ENCODE data around the gene CD63. TPM values are rescaled to one million over a fixed set of nuclear protein-coding genes. Genes with fewer than 3 reads are reported as not detected.

The CD63 gene
- total and polyA plus RNA-seq, 2 of the 13 experiments (the other 11 are each of a cell fraction or from before 2014, with no cell fraction given), result 234 to 277 TPM

DNA sequence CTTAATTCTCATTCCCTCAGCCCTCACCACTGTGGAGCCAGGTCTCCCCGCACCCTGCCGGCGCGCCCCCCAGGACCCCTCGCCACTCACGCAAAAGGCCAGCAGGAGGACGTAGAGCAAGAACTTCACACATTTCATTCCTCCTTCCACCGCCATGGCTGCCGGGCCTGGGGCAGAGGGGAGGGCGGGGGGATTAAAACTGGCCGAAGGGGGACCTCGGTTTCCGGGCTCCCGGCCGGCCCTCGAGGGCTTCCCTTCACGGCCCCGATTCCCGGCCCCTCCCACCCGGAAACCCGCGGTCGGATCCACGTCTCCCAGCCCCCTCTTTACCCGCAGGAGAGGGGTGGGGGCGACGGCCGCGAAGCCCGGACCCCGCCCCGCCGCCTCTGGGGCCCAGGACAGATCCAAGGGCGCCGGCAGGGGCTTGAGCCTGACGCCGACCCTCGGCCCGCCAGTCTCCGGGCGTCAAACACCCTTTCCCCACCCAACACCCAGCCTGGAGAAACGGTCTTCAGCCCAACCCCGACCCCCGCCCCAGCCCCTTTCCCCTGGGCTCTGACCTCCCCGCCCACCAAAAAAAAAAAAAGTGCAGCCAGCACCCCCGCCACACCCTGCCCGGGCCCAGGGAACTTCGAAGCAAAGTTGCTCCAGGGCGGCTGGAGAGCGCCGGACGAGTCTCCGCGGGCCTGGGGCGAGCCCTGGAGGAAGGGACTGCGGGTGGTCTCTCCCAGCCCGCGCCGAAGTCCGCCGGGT, 447 bp downstream of the CD63 start (continued):
- TF ChIP-seq AHDC1 (CRISPR knock-in tag; IDR thresholded peaks at IDR 0.05; ENCODE audit: borderline replicate concordance), result 0 out of 2 replicates have a peak, but pooled peaks have one; percentile 16
- TF ChIP-seq ZNF674 (CRISPR knock-in tag; IDR thresholded peaks at IDR 0.05; ENCODE audit: low read depth), result peak; percentile 6; the same call in 1 of the 2 replicates
- no peak for TF ChIP-seq HNF1B (CRISPR knock-in tag; IDR thresholded peaks at IDR 0.05)
- TF ChIP-seq HMG20B (CRISPR knock-in tag; conservative IDR thresholded peaks at IDR 0.05), result no peak
- TF ChIP-seq, protein P1, sequence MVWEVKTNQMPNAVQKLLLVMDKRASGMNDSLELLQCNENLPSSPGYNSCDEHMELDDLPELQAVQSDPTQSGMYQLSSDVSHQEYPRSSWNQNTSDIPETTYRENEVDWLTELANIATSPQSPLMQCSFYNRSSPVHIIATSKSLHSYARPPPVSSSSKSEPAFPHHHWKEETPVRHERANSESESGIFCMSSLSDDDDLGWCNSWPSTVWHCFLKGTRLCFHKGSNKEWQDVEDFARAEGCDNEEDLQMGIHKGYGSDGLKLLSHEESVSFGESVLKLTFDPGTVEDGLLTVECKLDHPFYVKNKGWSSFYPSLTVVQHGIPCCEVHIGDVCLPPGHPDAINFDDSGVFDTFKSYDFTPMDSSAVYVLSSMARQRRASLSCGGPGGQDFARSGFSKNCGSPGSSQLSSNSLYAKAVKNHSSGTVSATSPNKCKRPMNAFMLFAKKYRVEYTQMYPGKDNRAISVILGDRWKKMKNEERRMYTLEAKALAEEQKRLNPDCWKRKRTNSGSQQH (CRISPR knock-in tag; IDR thresholded peaks at IDR 0.05; ENCODE audit: low read depth), result no peak
- TF ChIP-seq ZNF703 (CRISPR knock-in tag; IDR thresholded peaks at IDR 0.05; ENCODE audit: borderline replicate concordance), result no peak
- no peak for TF ChIP-seq ZNF547 (CRISPR knock-in tag; IDR thresholded peaks at IDR 0.05)
- TF ChIP-seq ZNF275 (CRISPR knock-in tag; IDR thresholded peaks at IDR 0.05; ENCODE audit: borderline replicate concordance), result no peak
- no peak for TF ChIP-seq RCOR2 (CRISPR knock-in tag; IDR thresholded peaks at IDR 0.05)
- TF ChIP-seq, protein P2, sequence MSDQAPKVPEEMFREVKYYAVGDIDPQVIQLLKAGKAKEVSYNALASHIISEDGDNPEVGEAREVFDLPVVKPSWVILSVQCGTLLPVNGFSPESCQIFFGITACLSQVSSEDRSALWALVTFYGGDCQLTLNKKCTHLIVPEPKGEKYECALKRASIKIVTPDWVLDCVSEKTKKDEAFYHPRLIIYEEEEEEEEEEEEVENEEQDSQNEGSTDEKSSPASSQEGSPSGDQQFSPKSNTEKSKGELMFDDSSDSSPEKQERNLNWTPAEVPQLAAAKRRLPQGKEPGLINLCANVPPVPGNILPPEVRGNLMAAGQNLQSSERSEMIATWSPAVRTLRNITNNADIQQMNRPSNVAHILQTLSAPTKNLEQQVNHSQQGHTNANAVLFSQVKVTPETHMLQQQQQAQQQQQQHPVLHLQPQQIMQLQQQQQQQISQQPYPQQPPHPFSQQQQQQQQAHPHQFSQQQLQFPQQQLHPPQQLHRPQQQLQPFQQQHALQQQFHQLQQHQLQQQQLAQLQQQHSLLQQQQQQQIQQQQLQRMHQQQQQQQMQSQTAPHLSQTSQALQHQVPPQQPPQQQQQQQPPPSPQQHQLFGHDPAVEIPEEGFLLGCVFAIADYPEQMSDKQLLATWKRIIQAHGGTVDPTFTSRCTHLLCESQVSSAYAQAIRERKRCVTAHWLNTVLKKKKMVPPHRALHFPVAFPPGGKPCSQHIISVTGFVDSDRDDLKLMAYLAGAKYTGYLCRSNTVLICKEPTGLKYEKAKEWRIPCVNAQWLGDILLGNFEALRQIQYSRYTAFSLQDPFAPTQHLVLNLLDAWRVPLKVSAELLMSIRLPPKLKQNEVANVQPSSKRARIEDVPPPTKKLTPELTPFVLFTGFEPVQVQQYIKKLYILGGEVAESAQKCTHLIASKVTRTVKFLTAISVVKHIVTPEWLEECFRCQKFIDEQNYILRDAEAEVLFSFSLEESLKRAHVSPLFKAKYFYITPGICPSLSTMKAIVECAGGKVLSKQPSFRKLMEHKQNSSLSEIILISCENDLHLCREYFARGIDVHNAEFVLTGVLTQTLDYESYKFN (CRISPR knock-in tag; conservative IDR thresholded peaks at IDR 0.05), result no peak
- 0 out of 2 replicates have a peak, but pooled peaks have one; percentile 23 for TF ChIP-seq ZNF788 (CRISPR knock-in tag; IDR thresholded peaks at IDR 0.05; ENCODE audit: borderline replicate concordance)
- no peak for TF ChIP-seq ZNF343 (CRISPR knock-in tag; IDR thresholded peaks at IDR 0.05)
- TF ChIP-seq ZNF747 (CRISPR knock-in tag; IDR thresholded peaks at IDR 0.05; ENCODE audit: borderline replicate concordance), result no peak; the same call in 1 of the 2 replicates
- no peak for TF ChIP-seq ZSCAN21 (CRISPR knock-in tag; IDR thresholded peaks at IDR 0.05; ENCODE audit: borderline replicate concordance)

Measured in HepG2 (cell line).